GM18526 (cell line): ENCODE data around the gene OBP2B.

Source experiments
- POLR2A ChIP-seq: IDR thresholded peaks from 3 replicates; pipeline ENCODE4 v1.6.1; 2011; ENCODE audit not compliant: insufficient read length; ENCODE audit errors: extremely low read depth

OBP2B gene

GRCh38 chr9:133200631-133201030, 8.4 kb downstream of the OBP2B start:
- TF ChIP-seq POLR2A, result no peak

- TF ChIP-seq POLR2A, result no peak
These were observed 9.3 kb downstream of the OBP2B start for GRCh38 chr9:133199648-133200321.

- no peak for TF ChIP-seq POLR2A
These were observed 14.0 kb downstream of the OBP2B start for GRCh38 chr9:133195029-133195428.

GRCh38 chr9:133194597-133194996, 14.5 kb downstream of the OBP2B start:
- no peak for TF ChIP-seq POLR2A

GRCh38 chr9:133191989-133192388, 17.1 kb downstream of the OBP2B start:
- no peak for TF ChIP-seq POLR2A

- TF ChIP-seq POLR2A, result no peak
These were observed 19.2 kb downstream of the OBP2B start for GRCh38 chr9:133189826-133190225.

- no peak for TF ChIP-seq POLR2A
These were observed 20.2 kb downstream of the OBP2B start for GRCh38 chr9:133188843-133189180.

GRCh38 chr9:133188006-133188842, 20.8 kb downstream of the OBP2B start:
- TF ChIP-seq POLR2A, result no peak

GRCh38 chr9:133187561-133188005, 21.5 kb downstream of the OBP2B start:
- TF ChIP-seq POLR2A, result no peak

GRCh38 chr9:133186736-133187135, 22.3 kb downstream of the OBP2B start:
- no peak for TF ChIP-seq POLR2A

GRCh38 chr9:133184971-133185370, 24.1 kb downstream of the OBP2B start:
- no peak for TF ChIP-seq POLR2A

GRCh38 chr9:133182151-133182550, 26.9 kb downstream of the OBP2B start:
- TF ChIP-seq POLR2A, result no peak

- no peak for TF ChIP-seq POLR2A
These were observed 27.5 kb downstream of the OBP2B start for GRCh38 chr9:133181561-133181960.

- TF ChIP-seq POLR2A, result no peak
These were observed 28.1 kb downstream of the OBP2B start for GRCh38 chr9:133180953-133181352.

GRCh38 chr9:133173056-133173455, 36.0 kb downstream of the OBP2B start:
- TF ChIP-seq POLR2A, result no peak

GRCh38 chr9:133171161-133171961, 37.7 kb downstream of the OBP2B start:
- TF ChIP-seq POLR2A, result no peak

- TF ChIP-seq POLR2A, result no peak
These were observed 38.3 kb downstream of the OBP2B start for GRCh38 chr9:133170716-133171115.
